BLaER1 (cell line): ENCODE data around the gene MTG1.
"Not testable (repeated sequence)": the region's sequence is repeated elsewhere in the genome, so short reads cannot be mapped to it uniquely, and the experiment has no call there.

ENCODE experiments used
- H3K27ac ChIP-seq: shearing (Covaris generic); formaldehyde crosslinking; 2 replicates; pipeline ENCODE4 v1.8.1; 2022
- H3K27me3 ChIP-seq: shearing (Covaris generic); formaldehyde crosslinking; 2 replicates; pipeline ENCODE4 v1.8.1; 2022
- H3K36me3 ChIP-seq: shearing (Covaris generic); formaldehyde crosslinking; 2 replicates; pipeline ENCODE4 v1.8.1; 2022
- H3K4me1 ChIP-seq: shearing (Covaris generic); formaldehyde crosslinking; 2 replicates; pipeline ENCODE4 v1.8.1; 2022
- H3K4me2 ChIP-seq: shearing (Covaris generic); formaldehyde crosslinking; 2 replicates; pipeline ENCODE4 v1.8.1; 2022
- H3K4me3 ChIP-seq: shearing (Covaris generic); formaldehyde crosslinking; 2 replicates; pipeline ENCODE4 v1.8.1; 2022
- H3K9ac ChIP-seq: shearing (Covaris generic); formaldehyde crosslinking; 2 replicates; pipeline ENCODE4 v1.8.1; 2022
- H3K9me3 ChIP-seq: shearing (Covaris generic); formaldehyde crosslinking; 2 replicates; pipeline ENCODE4 v1.8.1; 2022
- H4K20me1 ChIP-seq: shearing (Covaris generic); formaldehyde crosslinking; 2 replicates; pipeline ENCODE4 v1.8.1; 2022
- Cebpa-rat ChIP-seq: shearing (Covaris generic); IDR thresholded peaks from 2 replicates; pipeline ENCODE4 v1.8.1; 2022

The MTG1 gene

GRCh38 chr10:133422223-133422806 lies 28.4 kb downstream of the MTG1 start:
- peaks cover 58% of the 10 kb centered on the region for H4K20me1 ChIP-seq
- peaks cover 34% of the 10 kb centered on the region for H3K36me3 ChIP-seq
- H3K4me3 ChIP-seq: peak overlapping the region; percentile 60; the same call in 1 of the 2 replicates
- peaks cover 14% of the 10 kb centered on the region for H3K4me1 ChIP-seq
- peaks cover 38% of the 10 kb centered on the region for H3K27me3 ChIP-seq
- H3K27ac ChIP-seq: no peak overlapping the region
- H3K9me3 ChIP-seq: no peaks in the 10 kb centered on the region
- peak overlapping the region; percentile 84 for H3K4me2 ChIP-seq
- no peak for TF ChIP-seq Cebpa-rat
- 0 out of 2 replicates have a peak overlapping the region, but pooled peaks have one; percentile 17 for H3K9ac ChIP-seq

- peaks cover 38% of the 10 kb centered on the region for H3K27me3 ChIP-seq
- H3K9me3 ChIP-seq: no peaks in the 10 kb centered on the region
- H3K4me2 ChIP-seq: peak overlapping the region; percentile 84
- H3K36me3 ChIP-seq: peaks cover 31% of the 10 kb centered on the region
- peaks cover 56% of the 10 kb centered on the region for H4K20me1 ChIP-seq
- H3K4me1 ChIP-seq: peaks cover 14% of the 10 kb centered on the region
- TF ChIP-seq Cebpa-rat: no peak
- H3K9ac ChIP-seq: peak overlapping the region; percentile 17; the same call in 1 of the 2 replicates
- H3K27ac ChIP-seq: no peak overlapping the region
- peak overlapping the region; percentile 60 for H3K4me3 ChIP-seq
Measured at GRCh38 chr10:133422807-133423771, 29.1 kb downstream of the MTG1 start.

- Histone ChIP-seq H4K20me1 (peaks cover 46% of the 10 kb centered on the region), H3K36me3 (peaks cover 21% of the 10 kb centered on the region), H3K27me3 (peaks cover 38% of the 10 kb centered on the region), H3K4me1 (peaks cover 14% of the 10 kb centered on the region)
- H3K4me2 ChIP-seq, H3K9ac ChIP-seq, H3K27ac ChIP-seq, H3K9me3 ChIP-seq, H3K4me3 ChIP-seq: not testable (repeated sequence)
Measured at GRCh38 chr10:133424102-133424501, 30.1 kb downstream of the MTG1 start.

- peaks cover 38% of the 10 kb centered on the region for H3K27me3 ChIP-seq
- peak within 1 kb of the TSS; percentile 84 for H3K4me2 ChIP-seq
Measured at GRCh38 chr10:133424601-133425000, 30.6 kb downstream of the MTG1 start, which contains the start of gene SPRN. Gene SPRN (minus strand): TSS chr10:133424625. CDS start chr10:133423681, 944 bp downstream.

GRCh38 chr10:133429571-133429970 lies 35.6 kb downstream of the MTG1 start:
- H4K20me1 ChIP-seq, H3K36me3 ChIP-seq, H3K27ac ChIP-seq, H3K4me1 ChIP-seq, H3K4me3 ChIP-seq, H3K9me3 ChIP-seq, H3K4me2 ChIP-seq, H3K9ac ChIP-seq, H3K27me3 ChIP-seq: not testable (repeated sequence)

More at GRCh38 chr10:133424601-133425000, 30.6 kb downstream of the MTG1 start, which contains the start of gene SPRN:
- peaks cover 41% of the 10 kb centered on the region for H4K20me1 ChIP-seq
- H3K9ac ChIP-seq, H3K27ac ChIP-seq, H3K9me3 ChIP-seq: not testable (repeated sequence)
- H3K4me1 ChIP-seq: peaks cover 14% of the 10 kb centered on the region
- peak within 1 kb of the TSS; percentile 60 for H3K4me3 ChIP-seq
- peaks cover 16% of the 10 kb centered on the region for H3K36me3 ChIP-seq

- H3K9me3 ChIP-seq, H3K27ac ChIP-seq, H3K9ac ChIP-seq, H4K20me1 ChIP-seq, H3K36me3 ChIP-seq, H3K4me1 ChIP-seq, H3K27me3 ChIP-seq, H3K4me2 ChIP-seq, H3K4me3 ChIP-seq: not testable (repeated sequence)
Measured at GRCh38 chr10:133431888-133432613, 38.1 kb downstream of the MTG1 start.

- H4K20me1 ChIP-seq, H3K36me3 ChIP-seq, H3K9ac ChIP-seq, H3K4me2 ChIP-seq, H3K9me3 ChIP-seq, H3K27me3 ChIP-seq, H3K4me1 ChIP-seq, H3K4me3 ChIP-seq, H3K27ac ChIP-seq: not testable (repeated sequence)
Measured at GRCh38 chr10:133432789-133433188, 38.8 kb downstream of the MTG1 start.

- no peak for TF ChIP-seq Cebpa-rat
- H4K20me1 ChIP-seq: no peaks in the 10 kb centered on the region
- peaks cover 11% of the 10 kb centered on the region for H3K4me1 ChIP-seq
- no peaks in the 10 kb centered on the region for H3K36me3 ChIP-seq
- H3K4me3 ChIP-seq: no peak overlapping the region
- H3K27ac ChIP-seq: no peak overlapping the region
- no peak overlapping the region for H3K9ac ChIP-seq
- no peak overlapping the region for H3K4me2 ChIP-seq
- no peaks in the 10 kb centered on the region for H3K27me3 ChIP-seq
- no peaks in the 10 kb centered on the region for H3K9me3 ChIP-seq
Measured at GRCh38 chr10:133438711-133439273, 44.8 kb downstream of the MTG1 start.

- peaks cover 7% of the 10 kb centered on the region for H3K9me3 ChIP-seq
- TF ChIP-seq Cebpa-rat: no peak
- H3K27ac ChIP-seq: no peak overlapping the region
- H3K9ac ChIP-seq: no peak overlapping the region
- H3K4me3 ChIP-seq: no peak overlapping the region
- H3K27me3 ChIP-seq: no peaks in the 10 kb centered on the region
- peaks cover 11% of the 10 kb centered on the region for H3K4me1 ChIP-seq
- no peaks in the 10 kb centered on the region for H3K36me3 ChIP-seq
- H3K4me2 ChIP-seq: no peak overlapping the region
- H4K20me1 ChIP-seq: no peaks in the 10 kb centered on the region
Measured at GRCh38 chr10:133439517-133440461, 45.8 kb downstream of the MTG1 start.
